Esophagus mucosa (tissue), 1 donor: ENCODE data around the gene CSNK2A3. TPM values are rescaled to one million over a fixed set of nuclear protein-coding genes. Genes with fewer than 3 reads are reported as not detected.
A peak's percentile ranks its signal among the peaks of the same experiment; 100 is the strongest.

Experiments
- ATAC-seq: fragments of 200-7000 bp; cut with Tn5 transposase; one replicate; pipeline ENCODE4 v1.9.1; 2020
- total RNA-seq: library from RNA; stranded (reverse); gene quantifications from one replicate; pipeline ENCODE4 v1.2.4, GENCODE V29; 2023
- donor health status: DM: yes; HTN: yes; CAD: no.

CSNK2A3 gene
- total RNA-seq, 1 donor from 2014 or later: 0.84 TPM

GRCh38 chr11:11335043-11335442, 18.0 kb downstream of the CSNK2A3 start:
- ATAC-seq: no peak

- ATAC-seq: no peak
Measured at GRCh38 chr11:11334607-11335006, 18.4 kb downstream of the CSNK2A3 start.

GRCh38 chr11:11332141-11332710, 20.8 kb downstream of the CSNK2A3 start:
- ATAC-seq: no peak

- ATAC-seq: peak; percentile 54
Measured at GRCh38 chr11:11329062-11329806, 23.8 kb downstream of the CSNK2A3 start.

GRCh38 chr11:11324090-11324489, 29.0 kb downstream of the CSNK2A3 start:
- ATAC-seq: no peak

GRCh38 chr11:11322101-11322500, 30.9 kb downstream of the CSNK2A3 start:
- no peak for ATAC-seq

GRCh38 chr11:11320825-11321224, 32.2 kb downstream of the CSNK2A3 start:
- no peak for ATAC-seq

GRCh38 chr11:11318961-11319360, 34.1 kb downstream of the CSNK2A3 start:
- no peak for ATAC-seq

GRCh38 chr11:11318461-11318860, 34.6 kb downstream of the CSNK2A3 start:
- ATAC-seq: no peak

- no peak for ATAC-seq
Measured at GRCh38 chr11:11316651-11317230, 36.3 kb downstream of the CSNK2A3 start.

- ATAC-seq: no peak
Measured at GRCh38 chr11:11313902-11314692, 39.0 kb downstream of the CSNK2A3 start.

- peak; percentile 98 for ATAC-seq
Measured at GRCh38 chr11:11313426-11313825, 39.6 kb downstream of the CSNK2A3 start.

GRCh38 chr11:11312738-11313137, 40.3 kb downstream of the CSNK2A3 start:
- no peak for ATAC-seq

- no peak for ATAC-seq
Measured at GRCh38 chr11:11311169-11311568, 41.9 kb downstream of the CSNK2A3 start.

GRCh38 chr11:11309906-11310305, 43.1 kb downstream of the CSNK2A3 start:
- ATAC-seq: no peak

GRCh38 chr11:11308249-11308648, 44.8 kb downstream of the CSNK2A3 start:
- no peak for ATAC-seq

- no peak for ATAC-seq
Measured at GRCh38 chr11:11306855-11307254, 46.2 kb downstream of the CSNK2A3 start.

- no peak for ATAC-seq
Measured at GRCh38 chr11:11304550-11304949, 48.5 kb downstream of the CSNK2A3 start.

GRCh38 chr11:11302565-11302964, 50.5 kb downstream of the CSNK2A3 start:
- ATAC-seq: no peak
